GM23338 (cell line): ENCODE measurements around the gene PRDM1. TPM values are rescaled to one million over a fixed set of nuclear protein-coding genes. Genes with fewer than 3 reads are reported as not detected.

Experiments used
- ATAC-seq: fragments of 200-7000 bp; cut with Tn5 transposase; 3 replicates; pipeline ENCODE4 v1.9.1; 2020
- DNase-seq: peaks from one replicate; pipeline ENCODE4 v3.0.0-alpha.2; 2015; ENCODE audit warnings: low spot score
- H2AFZ ChIP-seq: fragments of 200-600 bp; sonication (generic); 2 replicates; pipeline ENCODE4 v1.8.0; 2016; ENCODE audit warnings: antibody characterized with exemption, mild to moderate bottlenecking, moderate library complexity
- H3F3A ChIP-seq: fragments of 200-600 bp; sonication (generic); replicated peaks from 2 replicates; pipeline ENCODE4 v1.8.0; 2017; ENCODE audit warnings: antibody characterized with exemption, mixed run types, low read depth
- H3K27ac ChIP-seq: fragments of 200-600 bp; sonication (generic); 2 replicates; pipeline ENCODE4 v1.6.1; 2016; ENCODE audit warnings: low read depth
- H3K27me3 ChIP-seq: fragments of 200-600 bp; sonication (generic); 2 replicates; pipeline ENCODE4 v1.8.0; 2016; ENCODE audit warnings: mild to moderate bottlenecking, mixed run types, moderate library complexity; ENCODE audit not compliant: insufficient read depth
- H3K36me3 ChIP-seq: fragments of 200-600 bp; sonication (generic); 2 replicates; pipeline ENCODE4 v1.8.0; 2016; ENCODE audit warnings: mild to moderate bottlenecking; ENCODE audit not compliant: insufficient read depth
- H3K4me1 ChIP-seq: fragments of 200-600 bp; sonication (generic); 2 replicates; pipeline ENCODE4 v1.8.0; 2016; ENCODE audit warnings: mild to moderate bottlenecking, moderate library complexity; ENCODE audit not compliant: insufficient read depth
- H3K4me2 ChIP-seq: fragments of 200-600 bp; sonication (generic); 2 replicates; pipeline ENCODE4 v1.7.1; 2017; ENCODE audit warnings: mixed run types
- H3K4me3 ChIP-seq: fragments of 200-600 bp; sonication (generic); 2 replicates; pipeline ENCODE4 v1.6.1; 2016; ENCODE audit warnings: mixed run types
- H3K79me2 ChIP-seq: fragments of 200-600 bp; sonication (generic); replicated peaks from 2 replicates; pipeline ENCODE4 v1.8.0; 2017; ENCODE audit warnings: mild to moderate bottlenecking; ENCODE audit not compliant: insufficient read depth
- H3K9me2 ChIP-seq: fragments of 200-600 bp; sonication (generic); 2 replicates; pipeline ENCODE4 v1.8.0; 2017; ENCODE audit not compliant: insufficient read depth
- H4K20me1 ChIP-seq: fragments of 200-600 bp; sonication (generic); replicated peaks from 2 replicates; pipeline ENCODE4 v1.8.0; 2017; ENCODE audit warnings: mild to moderate bottlenecking; ENCODE audit not compliant: insufficient read depth
- H3K27ac Mint-ChIP-seq: 2 replicates; pipeline ENCODE4 v1.8.0; 2020; ENCODE audit warnings: inconsistent platforms, mild to moderate bottlenecking, moderate library complexity, mixed read lengths
- H3K27me3 Mint-ChIP-seq: 3 replicates; pipeline ENCODE4 v1.8.0; 2022; ENCODE audit warnings: low read depth, mild to moderate bottlenecking, moderate library complexity, mixed read lengths, inconsistent platforms; ENCODE audit not compliant: insufficient read depth, poor library complexity
- H3K36me3 Mint-ChIP-seq: 3 replicates; pipeline ENCODE4 v1.8.0; 2021; ENCODE audit warnings: low read depth, mild to moderate bottlenecking, inconsistent platforms, moderate library complexity, mixed read lengths
- H3K4me1 Mint-ChIP-seq: 3 replicates; pipeline ENCODE4 v1.8.0; 2020; ENCODE audit warnings: mild to moderate bottlenecking, inconsistent platforms, mixed read lengths
- H3K4me3 Mint-ChIP-seq: 3 replicates; pipeline ENCODE4 v1.8.0; 2021; ENCODE audit warnings: moderate library complexity, mild to moderate bottlenecking, inconsistent platforms, mixed read lengths
- H3K9me3 Mint-ChIP-seq: 3 replicates; pipeline ENCODE4 v1.8.0; 2020; ENCODE audit warnings: moderate library complexity, mild to moderate bottlenecking, inconsistent platforms, mixed read lengths
- CREB1 ChIP-seq: fragments of 250-450 bp; sonication (Bioruptor Pico); IDR thresholded peaks from 2 replicates; pipeline ENCODE4 v1.5.0; 2020; ENCODE audit warnings: low read depth, mild to moderate bottlenecking, moderate library complexity
- EZH2phosphoT487 ChIP-seq: fragments of 200-600 bp; sonication (generic); IDR thresholded peaks from one replicate; pipeline ENCODE4 v1.8.1; 2018; ENCODE audit warnings: antibody characterized with exemption; ENCODE audit not compliant: unreplicated experiment
- JUNB ChIP-seq: IDR thresholded peaks from one replicate; pipeline ENCODE4 v1.6.1; 2016; ENCODE audit warnings: antibody characterized with exemption; ENCODE audit not compliant: unreplicated experiment
- NANOG ChIP-seq: IDR thresholded peaks from 2 replicates; pipeline ENCODE4 v1.6.1; 2016; ENCODE audit warnings: antibody characterized with exemption, borderline replicate concordance
- POLR2AphosphoS5 ChIP-seq: IDR thresholded peaks from 2 replicates; pipeline ENCODE4 v1.6.1; 2016; ENCODE audit warnings: antibody characterized with exemption, low read depth
- STAT1 ChIP-seq: IDR thresholded peaks from one replicate; pipeline ENCODE4 v1.6.1; 2016; ENCODE audit warnings: antibody characterized with exemption; ENCODE audit not compliant: unreplicated experiment
- ZNF462 ChIP-seq: fragments of 250-450 bp; sonication (Bioruptor Pico); IDR thresholded peaks from 2 replicates; pipeline ENCODE4 v1.5.0; 2020; ENCODE audit warnings: mild to moderate bottlenecking, moderate library complexity
- polyA plus RNA-seq: library from polyadenylated mRNA; unstranded; fragments of >200 nt; fragmentation: Nextera tagmentation; extraction: Ambion mirVana; gene quantifications from 2 replicates; pipeline ENCODE4 v1.2.1, GENCODE V29; 2016
- total RNA-seq: library from RNA; depleted of rRNA; stranded (reverse); fragments of >200 nt; shearing (Covaris generic); gene quantifications from 2 replicates; pipeline ENCODE4 v1.2.3, GENCODE V29; 2014
- TF ChIP-seq, protein P1 (sequence below), 2 experiments: fragments of 200-600 bp in 1 of 2; sonication (generic) in 1 of 2; conservative IDR thresholded peaks; 2 replicates each; pipeline versions ENCODE4 v1.5.1 to v1.6.1; 2016 to 2017; ENCODE audit warnings: antibody characterized with exemption in 2 of 2, low read depth in 2 of 2, mild to moderate bottlenecking in 2 of 2, moderate library complexity in 1 of 2
- TF ChIP-seq, protein P2 (sequence below): IDR thresholded peaks from one replicate; pipeline ENCODE4 v1.6.1; 2018; ENCODE audit warnings: antibody characterized with exemption; ENCODE audit not compliant: unreplicated experiment

Gene PRDM1
- total and polyA plus RNA-seq, 2 experiments from 2014 or later, result 0.65 to 0.73 TPM

- no peak overlapping the region for H2AFZ ChIP-seq
- H3K36me3 ChIP-seq, result no peaks in the 10 kb centered on the region
- Mint-ChIP-seq H3K27me3 (no peaks in the 10 kb centered on the region), H3K36me3 (no peaks in the 10 kb centered on the region), H3K4me3 (no peak overlapping the region), H3K4me1 (no peaks in the 10 kb centered on the region; the same call in 1 of the 3 replicates), H3K27ac (no peak overlapping the region), H3K9me3 (no peaks in the 10 kb centered on the region)
- H3K9me2 ChIP-seq, result no peaks in the 10 kb centered on the region
- H4K20me1 ChIP-seq, result no peaks in the 10 kb centered on the region
- no peak overlapping the region for H3K27ac ChIP-seq
- H3K27me3 ChIP-seq, result no peaks in the 10 kb centered on the region
- TF ChIP-seq POLR2AphosphoS5 (no peak), CREB1 (CRISPR knock-in tag) (no peak), JUNB (no peak), NANOG (no peak), STAT1 (no peak), ZNF462 (CRISPR knock-in tag) (no peak), EZH2phosphoT487 (no peak)
- TF ChIP-seq, protein P1, sequence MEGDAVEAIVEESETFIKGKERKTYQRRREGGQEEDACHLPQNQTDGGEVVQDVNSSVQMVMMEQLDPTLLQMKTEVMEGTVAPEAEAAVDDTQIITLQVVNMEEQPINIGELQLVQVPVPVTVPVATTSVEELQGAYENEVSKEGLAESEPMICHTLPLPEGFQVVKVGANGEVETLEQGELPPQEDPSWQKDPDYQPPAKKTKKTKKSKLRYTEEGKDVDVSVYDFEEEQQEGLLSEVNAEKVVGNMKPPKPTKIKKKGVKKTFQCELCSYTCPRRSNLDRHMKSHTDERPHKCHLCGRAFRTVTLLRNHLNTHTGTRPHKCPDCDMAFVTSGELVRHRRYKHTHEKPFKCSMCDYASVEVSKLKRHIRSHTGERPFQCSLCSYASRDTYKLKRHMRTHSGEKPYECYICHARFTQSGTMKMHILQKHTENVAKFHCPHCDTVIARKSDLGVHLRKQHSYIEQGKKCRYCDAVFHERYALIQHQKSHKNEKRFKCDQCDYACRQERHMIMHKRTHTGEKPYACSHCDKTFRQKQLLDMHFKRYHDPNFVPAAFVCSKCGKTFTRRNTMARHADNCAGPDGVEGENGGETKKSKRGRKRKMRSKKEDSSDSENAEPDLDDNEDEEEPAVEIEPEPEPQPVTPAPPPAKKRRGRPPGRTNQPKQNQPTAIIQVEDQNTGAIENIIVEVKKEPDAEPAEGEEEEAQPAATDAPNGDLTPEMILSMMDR (conservative IDR thresholded peaks at IDR 0.05; ENCODE audit: low read depth in 2 of 2), result no peak
- TF ChIP-seq, protein P2, sequence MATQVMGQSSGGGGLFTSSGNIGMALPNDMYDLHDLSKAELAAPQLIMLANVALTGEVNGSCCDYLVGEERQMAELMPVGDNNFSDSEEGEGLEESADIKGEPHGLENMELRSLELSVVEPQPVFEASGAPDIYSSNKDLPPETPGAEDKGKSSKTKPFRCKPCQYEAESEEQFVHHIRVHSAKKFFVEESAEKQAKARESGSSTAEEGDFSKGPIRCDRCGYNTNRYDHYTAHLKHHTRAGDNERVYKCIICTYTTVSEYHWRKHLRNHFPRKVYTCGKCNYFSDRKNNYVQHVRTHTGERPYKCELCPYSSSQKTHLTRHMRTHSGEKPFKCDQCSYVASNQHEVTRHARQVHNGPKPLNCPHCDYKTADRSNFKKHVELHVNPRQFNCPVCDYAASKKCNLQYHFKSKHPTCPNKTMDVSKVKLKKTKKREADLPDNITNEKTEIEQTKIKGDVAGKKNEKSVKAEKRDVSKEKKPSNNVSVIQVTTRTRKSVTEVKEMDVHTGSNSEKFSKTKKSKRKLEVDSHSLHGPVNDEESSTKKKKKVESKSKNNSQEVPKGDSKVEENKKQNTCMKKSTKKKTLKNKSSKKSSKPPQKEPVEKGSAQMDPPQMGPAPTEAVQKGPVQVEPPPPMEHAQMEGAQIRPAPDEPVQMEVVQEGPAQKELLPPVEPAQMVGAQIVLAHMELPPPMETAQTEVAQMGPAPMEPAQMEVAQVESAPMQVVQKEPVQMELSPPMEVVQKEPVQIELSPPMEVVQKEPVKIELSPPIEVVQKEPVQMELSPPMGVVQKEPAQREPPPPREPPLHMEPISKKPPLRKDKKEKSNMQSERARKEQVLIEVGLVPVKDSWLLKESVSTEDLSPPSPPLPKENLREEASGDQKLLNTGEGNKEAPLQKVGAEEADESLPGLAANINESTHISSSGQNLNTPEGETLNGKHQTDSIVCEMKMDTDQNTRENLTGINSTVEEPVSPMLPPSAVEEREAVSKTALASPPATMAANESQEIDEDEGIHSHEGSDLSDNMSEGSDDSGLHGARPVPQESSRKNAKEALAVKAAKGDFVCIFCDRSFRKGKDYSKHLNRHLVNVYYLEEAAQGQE, result no peak
- DNase-seq, result no peak
- ATAC-seq, result no peak
- H3K4me2 ChIP-seq, result no peak overlapping the region
- no peaks in the 10 kb centered on the region for H3F3A ChIP-seq
- no peaks in the 10 kb centered on the region for H3K79me2 ChIP-seq
- no peaks in the 10 kb centered on the region for H3K4me1 ChIP-seq
- no peak overlapping the region for H3K4me3 ChIP-seq
Observed at GRCh38 chr6:106128981-106129781, 43.0 kb downstream of the PRDM1 start.
